ENCODE data around the gene SLC39A8.

- TF ChIP-seq CTCF (IDR thresholded peaks at IDR 0.05; ENCODE audit: insufficient read depth, low read length) (no peak), POLR2AphosphoS5 (IDR thresholded peaks at IDR 0.05; ENCODE audit: low read depth) (no peak), SPI1 (IDR thresholded peaks at IDR 0.05; ENCODE audit: borderline replicate concordance, low read depth) (no peak)
Observed at GRCh38 chr4:102324730-102325129, 20.6 kb downstream of the SLC39A8 start.

All from HL-60 (cell line).